NCI-H1092 treated with DMSO at 0.1 percent for 48 hours (cell line): ENCODE measurements around the gene CDCA4.
"Not testable (repeated sequence)": the region's sequence is repeated elsewhere in the genome, so short reads cannot be mapped to it uniquely, and the experiment has no call there.

Source experiments
- DNase-seq: peaks from one replicate; lab custom pipeline; 2025; lab: John Stamatoyannopoulos, UW

CDCA4 gene

DNA sequence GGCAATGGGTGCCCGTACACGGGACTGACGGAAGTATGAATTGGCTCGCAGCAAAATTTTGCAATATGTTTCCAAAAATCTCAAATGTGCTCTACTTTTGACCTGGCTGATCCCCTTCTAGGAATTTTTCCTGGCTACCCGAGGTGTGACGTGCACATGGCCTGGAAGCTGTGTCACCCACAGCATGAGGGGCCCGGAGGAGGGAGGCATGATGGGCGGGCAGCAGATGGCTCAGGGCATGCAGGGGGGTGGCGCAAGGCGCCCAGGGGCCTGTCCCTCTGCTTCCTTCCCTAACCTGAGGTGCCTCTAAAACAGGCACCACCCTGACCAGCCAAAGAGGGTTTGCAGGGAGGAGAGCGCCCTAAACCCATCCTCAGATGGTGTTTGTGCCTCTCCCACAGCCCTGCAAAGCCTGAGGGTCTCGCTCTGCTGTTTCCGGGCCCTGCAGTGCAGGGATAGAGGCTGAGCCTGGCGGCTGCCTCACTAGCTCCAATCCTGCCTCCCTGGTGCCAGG, 37.7 kb upstream of the CDCA4 start:
- no peak for DNase-seq

DNA sequence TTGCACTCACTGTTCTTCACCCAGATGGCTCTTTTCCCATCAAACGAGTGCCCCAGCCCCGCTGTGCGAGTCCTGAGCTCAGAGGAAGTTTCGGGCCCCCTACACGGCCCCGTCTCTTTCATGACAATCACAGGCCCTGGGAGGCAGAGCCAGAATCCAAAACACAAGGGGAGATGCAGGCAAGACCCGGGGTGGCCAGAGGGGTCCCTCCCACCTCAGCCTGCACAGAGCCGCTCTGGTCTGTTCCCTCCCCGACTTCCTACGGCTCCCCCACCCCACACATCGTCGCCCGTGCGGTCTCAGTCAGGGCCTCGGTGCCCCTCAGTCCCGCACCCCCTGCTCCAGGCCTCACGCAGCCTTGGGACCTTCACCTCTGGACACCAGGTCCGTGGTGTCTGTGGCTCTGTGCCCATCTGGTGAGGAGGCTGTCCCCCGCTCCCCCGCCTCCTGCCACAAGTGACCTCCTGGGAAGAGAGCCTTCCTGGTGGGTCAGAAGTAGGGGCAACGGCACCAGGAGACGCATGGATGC, 35.5 kb upstream of the CDCA4 start:
- no peak for DNase-seq

DNA sequence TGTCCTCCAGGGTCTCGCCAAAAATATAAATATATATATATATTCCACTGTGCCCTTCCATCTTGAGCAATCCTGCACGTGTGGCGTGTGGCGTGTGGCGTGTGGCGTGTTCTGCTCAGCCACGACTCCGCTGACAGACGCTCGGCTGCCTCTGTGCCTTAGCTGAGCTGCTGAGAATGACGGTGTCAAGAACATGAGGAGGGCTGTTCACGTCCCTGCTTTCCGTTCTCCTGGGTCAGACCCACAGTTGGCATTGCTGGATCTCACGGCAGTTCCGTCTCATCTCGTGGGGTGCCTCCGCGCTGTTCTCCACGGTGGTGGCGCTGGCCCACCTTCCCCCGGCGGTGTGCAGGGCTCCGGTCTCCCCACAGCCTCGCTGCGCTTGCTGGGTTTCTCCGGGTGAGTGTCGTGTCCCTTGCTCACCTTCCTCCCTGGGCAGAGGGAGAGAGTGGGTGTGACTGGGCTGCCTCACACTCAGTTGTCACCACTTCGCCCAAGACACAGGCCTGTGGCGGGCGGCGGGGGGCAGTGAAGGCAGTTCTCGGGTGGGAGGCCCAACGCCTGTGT, 34.9 kb upstream of the CDCA4 start:
- no peak for DNase-seq

DNA sequence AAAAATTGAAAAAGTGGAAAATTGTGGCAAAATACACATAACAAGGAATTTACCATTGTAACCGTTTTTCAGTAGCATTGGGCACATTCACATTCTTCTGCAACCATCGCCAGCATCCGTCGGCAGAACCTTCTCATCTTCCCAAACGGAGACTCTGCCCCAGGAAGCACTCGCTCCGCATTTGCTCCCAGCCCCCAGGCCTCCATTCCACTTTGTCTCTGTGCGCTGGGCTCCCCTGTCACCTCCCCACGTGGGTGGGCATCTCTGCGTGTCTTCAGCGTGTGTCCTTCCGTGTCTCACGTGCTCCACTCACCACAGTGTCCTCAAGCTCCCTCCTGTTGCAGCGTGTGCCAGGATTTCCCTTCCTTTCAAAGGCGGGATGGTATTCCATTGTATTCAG, 34.5 kb upstream of the CDCA4 start:
- no peak for DNase-seq

DNA sequence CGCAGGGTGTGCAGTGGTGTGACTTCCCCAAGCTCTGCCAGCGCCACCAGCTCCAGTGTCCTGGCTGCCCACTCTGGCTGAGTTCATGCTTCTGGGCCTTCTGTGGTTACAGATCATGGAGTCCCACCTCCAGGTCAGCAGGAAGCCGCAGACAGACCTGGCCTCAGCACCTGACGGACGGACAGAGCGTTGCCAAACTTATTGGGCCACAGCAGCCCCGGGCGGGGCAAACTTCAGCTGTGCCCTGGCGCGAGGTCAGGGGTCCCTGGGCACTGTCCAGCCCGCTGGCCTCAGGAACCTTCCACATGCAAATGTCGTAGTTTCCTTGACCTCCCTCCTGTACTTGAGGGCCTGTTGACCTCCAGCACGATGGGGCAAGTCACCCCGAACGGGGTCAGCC, 33.1 kb upstream of the CDCA4 start:
- no peak for DNase-seq

DNA sequence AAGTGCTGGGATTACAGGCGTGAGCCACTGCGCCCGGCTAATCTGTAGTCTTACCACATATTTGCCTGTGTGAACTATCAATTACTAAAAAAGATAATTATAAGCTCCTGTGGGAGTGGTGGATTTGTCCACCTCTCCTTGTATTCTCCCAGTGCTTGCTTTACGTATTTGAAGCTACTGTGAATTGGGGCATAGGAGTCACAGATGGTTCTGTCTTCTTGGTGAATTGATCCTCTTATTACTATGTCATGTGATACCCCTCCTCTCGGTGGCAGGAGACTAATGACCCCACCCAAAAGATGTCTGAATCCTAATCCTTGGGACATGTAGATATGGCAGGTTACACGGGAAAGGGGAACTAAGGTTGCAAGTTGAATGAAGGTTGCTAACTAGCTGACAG, 32.5 kb upstream of the CDCA4 start:
- DNase-seq, result no peak

DNA sequence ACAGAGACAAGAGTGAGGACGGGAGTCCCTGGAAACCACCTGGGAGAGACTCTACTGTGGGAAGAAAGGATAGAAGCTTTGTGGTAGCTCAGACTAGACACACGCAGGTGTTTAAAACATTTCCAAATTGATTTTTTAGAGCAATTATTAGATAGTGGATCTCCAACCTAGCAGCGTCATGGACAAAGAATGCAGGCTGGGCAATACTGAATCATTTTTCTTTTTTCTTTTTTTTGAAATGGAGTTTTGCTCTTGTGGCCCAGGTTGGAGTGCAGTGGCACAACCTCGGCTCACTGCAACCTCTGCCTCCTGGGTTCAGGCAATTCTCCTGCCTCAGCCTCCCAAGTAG, 31.2 kb upstream of the CDCA4 start:
- DNase-seq, result no peak

DNA sequence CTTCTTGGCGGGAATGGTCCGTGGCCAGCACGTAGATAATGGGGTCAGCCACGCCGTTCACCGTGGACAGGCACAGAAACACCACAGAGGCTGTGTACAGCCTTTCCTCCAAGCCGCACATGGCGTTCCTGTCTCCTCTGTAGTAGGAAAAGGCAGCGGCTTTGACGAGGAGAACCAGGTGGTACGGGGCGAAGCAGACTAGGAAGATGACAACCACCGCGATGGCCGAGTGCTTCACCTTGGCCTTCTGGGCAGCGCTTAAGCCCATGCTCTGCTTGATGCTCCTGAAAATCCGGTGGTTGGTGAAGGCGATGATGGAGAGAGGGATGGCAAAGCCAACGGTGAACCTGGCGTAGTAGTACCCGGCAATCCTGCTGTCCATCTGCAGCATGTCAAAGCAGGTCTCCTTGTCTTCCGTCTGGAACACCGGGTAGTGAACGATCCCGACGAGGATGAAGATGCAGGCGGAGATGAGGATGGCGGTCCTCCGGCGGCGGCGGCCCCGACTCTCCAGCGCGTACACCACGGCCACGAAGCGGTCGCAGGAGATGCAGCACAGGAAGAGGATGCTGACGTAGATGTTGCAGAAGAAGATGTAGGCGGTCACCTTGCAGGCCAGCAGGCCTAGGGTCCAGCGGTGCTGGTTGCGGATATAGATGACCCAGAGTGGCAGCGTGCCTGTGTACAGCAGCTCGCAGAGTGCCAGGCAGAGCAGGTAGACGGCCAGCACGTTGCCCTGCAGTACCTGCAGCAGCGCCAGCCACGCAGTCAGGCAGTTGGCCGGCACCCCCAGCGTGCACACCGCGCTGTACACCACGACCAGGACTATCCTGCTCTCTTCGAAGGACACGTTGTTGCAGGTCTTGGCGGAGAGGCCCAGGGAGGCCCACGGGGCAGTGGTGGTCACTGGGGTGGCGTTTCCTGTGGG, 30.6 kb upstream of the CDCA4 start:
- no peak for DNase-seq

DNA sequence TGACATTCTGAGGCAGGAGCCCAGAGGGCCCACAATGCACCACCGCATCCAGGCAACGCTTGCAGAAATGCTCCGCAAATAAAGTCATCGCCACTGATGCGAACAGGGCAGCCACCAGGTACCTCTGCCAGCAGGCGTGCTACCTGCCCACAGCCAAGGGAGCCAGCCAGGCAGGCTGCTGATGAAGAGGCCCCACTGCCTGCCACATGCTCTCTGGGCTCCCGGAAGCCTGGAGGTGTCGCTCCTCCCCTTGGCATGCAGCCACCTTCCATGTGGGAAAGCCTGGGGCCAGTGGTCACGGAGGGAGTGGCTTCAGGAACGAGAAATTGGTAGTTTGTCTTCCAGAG, 29.6 kb upstream of the CDCA4 start:
- peak; percentile 9 for DNase-seq

DNA sequence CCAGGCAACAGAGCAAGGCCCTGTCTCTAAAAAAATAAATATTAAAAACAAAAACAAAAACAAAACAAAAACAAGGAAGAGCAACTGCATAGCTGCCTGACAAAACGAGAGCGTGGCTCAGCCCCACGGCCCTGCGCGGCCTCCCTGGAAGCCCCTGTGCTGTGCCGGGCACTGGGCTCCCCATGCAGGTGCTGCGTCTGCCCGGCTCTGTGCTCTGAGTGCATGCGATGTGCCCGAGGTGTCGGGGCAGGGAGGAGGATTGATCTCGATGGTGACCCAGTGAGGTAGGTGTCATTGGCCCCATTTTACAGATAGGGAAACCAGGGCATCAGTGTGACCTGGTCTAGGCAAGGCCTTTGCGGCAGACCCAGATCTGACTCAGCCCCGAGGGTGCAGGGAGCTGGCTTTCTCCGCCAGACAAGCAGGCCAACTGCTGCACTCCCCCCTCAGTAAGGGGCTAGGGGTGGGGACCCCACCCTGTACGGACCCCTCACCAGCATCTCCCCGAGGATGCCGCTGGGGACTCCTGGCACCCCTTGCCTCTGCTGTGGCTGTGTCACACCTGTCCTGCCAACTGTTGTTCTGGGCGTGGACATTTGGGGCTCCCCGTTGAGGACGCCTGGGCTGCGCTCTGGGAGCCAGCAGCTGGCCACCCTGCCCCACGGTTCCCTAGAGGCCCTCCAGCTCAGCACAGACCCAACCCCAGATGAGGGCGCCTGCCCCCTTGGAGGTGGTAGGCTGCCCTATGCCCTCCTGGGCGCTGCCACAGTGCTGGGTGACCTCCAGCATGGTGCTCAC, 29.1 kb upstream of the CDCA4 start:
- DNase-seq, result no peak

DNA sequence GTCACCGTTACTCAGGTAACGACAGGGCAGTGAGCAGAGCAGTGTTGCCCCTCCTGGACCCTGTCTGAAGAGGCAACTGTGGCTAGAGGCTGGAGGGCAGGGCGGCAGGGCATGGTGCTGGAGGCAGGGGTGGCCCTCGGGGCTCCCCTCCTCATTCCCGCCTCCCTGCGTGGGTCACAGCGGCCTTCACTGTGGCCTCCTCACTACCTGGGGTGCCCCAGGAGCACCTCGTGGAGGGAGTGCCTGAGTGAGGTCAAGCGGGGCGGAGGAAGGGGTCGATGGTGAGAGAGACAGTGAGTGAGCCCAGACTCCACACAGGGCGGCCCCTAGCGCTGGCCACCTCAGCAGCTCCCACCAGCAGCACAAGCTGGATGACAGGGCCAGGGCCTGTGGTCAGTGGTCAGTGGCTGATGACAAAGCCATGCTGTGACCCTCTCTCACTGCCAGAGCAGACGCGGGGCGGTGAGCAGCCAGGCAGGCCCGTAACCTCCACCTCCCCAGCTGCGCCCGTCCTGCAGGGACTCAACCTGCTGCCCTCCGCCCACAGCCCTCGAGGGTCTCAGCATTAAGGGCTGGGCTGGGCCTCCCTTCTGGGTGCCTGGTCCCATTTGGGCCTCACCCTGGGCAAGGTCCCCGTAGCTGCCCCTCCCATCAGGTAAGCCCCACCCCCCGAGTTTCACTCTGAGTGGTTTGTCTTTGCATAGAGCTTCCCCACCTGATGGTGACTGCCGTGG, 26.6 kb upstream of the CDCA4 start:
- no peak for DNase-seq

DNA sequence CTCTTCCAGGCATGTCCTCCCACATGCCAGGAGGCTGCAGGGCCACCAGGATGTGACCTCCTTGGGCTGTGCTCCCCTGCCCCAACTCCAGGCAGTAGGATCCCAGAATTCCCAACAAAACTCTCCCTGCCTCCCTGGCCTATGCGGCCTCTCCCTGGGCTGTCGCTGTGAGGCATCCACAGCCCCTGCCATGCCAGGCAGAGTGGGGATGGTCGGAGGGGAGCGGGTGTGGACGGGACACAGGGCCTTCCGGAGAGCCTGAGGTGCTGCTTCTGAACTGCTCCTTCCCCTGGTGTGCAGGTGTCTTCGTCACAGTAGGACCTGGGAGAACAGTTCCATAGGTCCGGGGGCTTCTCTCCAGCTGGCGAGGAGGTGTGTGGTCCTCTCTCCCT, 26.0 kb upstream of the CDCA4 start:
- no peak for DNase-seq

DNA sequence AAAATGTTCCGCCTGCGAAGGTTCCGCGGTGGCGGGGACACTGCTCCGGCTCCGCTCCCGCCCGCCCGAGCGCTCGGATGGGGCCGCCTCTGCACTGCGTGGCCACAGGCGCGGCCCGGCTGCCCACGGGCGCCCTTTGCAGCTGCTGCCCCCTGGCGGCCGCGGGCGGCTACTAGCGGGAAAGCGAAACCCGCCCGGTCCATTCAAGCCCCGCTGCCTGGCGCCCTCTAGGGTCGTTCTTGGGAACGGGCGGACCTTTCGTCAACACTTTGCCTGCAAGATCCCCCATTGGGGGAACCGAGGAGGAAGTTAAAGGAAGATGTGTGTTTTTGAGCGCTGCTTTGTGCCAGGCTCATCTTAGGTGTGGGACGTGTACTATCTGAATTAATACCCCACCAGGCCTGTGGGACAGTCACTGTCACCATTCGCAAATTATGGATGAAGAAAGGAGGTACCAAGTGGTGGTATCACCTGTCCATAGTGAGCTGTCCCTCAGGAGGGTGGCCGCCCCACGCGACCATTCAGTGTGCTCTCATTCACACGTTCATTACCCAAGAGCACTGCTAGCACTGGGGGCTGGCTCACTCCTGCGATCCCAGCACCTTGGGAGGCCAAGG, 24.9 kb upstream of the CDCA4 start:
- DNase-seq, result peak; percentile 82

DNA sequence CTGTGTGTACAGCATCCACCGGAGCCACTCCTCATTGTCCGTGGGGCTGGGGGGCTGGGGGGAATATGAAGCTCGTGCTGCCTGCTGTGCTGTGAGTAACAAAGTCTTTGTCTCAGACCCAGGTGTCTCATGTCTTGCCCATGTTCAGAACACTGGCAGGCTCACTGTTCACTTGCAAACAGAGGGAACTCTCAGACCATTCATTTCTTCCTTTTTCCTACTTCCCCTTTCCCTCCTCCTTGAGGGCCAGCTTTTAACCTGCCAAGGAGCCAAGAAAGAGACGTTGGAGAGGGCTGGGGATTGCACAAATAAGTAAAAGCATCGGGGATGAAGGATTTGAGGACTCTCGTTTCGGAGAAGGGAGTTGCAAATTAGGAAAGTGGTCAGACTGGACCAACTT, 22.8 kb upstream of the CDCA4 start:
- DNase-seq, result no peak

DNA sequence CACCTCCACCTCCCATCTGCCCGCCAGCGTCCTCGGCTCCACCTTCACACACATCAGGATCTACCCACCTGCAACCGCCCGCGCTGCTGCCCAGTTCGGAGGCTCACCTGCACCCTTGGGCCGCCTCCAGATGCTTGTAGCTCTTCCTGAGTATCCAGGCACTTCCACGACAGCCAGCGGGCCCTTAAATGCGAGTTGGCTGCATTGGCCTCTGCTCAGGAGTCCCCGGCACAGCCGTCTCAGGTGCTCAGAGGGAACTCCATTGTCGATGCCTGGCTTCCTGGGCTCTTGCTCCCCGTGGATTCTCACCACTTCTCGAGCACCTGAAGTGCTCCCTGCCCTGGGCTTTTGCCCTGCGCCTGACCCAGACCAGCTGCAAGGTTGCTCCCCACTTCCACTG, 21.9 kb upstream of the CDCA4 start:
- DNase-seq, result no peak

DNA sequence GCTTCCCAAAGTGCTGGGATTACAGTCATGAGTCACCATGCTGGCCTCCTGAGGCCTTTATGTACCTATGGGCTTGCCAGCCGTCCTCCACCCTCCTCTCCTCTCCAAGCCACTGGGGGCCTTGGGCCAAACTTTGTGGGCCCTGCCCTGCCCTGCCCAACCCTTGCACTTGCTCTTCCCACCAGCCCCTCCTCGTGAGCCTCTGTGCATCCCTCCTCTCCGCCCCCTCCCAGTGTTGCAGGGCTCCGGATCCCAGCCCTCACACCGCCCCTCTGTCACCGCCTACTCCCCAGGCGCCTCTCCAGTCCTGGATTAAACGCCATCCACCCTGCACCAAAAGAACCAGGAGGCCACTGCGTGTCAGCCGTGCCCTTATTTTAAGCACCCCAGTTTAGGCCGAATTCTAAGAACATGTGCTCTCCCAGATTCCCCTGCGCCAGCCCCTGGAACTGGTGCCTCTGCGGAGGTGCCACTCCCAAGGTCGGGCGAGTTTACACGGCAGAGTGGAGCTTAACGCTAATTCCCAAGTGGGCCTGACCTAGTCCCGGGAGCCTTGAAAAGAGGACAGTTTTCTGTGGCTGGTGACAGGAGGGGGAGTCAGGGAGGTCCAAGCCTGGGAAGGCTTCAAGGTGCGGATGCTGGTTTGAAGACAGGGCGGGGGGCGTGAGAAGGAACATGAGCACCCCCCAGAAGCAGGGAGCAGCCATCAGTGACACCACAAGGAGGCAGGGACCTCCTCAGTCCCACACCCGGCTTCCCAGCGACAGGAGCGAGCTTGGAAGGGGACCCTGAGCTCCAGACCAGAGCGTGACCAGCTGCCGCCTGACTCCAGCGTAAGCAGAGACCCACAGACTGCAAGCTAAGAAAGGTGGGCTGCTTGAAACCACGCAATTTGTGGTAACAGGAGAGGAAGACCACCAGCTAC, 21.2 kb upstream of the CDCA4 start:
- DNase-seq, result no peak

DNA sequence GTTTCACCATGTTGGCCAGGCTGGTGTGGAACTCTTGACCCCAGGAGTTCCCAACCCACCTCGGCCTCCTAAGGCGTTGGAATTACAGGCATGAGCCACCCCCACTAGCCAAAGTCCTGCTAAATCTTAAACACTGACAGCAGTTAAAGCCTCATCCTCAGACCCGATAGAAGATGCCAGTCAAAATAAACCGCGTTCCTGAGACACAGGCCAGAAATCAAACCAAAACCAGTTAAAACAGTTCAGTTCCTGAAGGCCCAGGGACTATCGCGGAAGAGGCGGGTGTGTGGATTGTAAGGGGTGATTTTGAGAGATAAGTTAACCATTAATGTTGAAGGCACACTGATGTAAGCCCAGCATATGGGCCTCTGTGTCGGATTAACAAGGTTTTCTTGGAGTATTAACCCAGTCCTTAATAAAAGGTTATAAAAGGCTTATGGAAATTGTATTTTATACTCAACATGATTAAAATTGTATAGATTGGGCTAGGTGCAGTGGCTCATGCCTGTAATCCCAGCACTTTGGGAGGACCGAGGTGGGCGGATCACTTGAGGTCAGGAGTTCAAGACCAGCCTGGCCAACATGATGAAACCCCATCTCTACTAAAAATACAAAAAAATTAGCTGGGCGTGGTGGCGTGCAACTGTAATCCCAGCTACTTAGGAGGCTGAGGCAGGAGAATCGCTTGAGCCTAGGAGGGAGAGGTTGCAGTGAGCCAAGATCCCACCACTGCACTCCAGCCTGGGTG, 18.7 kb upstream of the CDCA4 start:
- no peak for DNase-seq

DNA sequence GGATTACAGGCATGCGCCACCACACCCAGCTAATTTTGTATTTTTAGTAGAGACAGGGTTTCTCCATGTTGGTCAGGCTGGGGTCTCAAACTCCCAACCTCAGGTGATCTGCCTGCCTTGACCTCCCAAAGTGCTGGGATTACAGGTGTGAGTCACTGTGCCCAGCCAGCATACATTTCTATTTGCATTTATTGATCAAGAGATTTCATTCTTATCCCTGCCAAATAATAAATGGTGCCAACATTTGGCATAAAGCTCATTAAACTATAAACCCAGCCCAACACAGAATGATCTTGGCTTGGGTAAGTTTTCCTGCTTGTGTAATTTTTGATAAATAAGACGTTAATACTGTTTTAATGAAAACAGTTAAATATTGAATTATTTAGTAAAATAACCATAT, 14.7 kb upstream of the CDCA4 start:
- DNase-seq, result not testable (repeated sequence)

DNA sequence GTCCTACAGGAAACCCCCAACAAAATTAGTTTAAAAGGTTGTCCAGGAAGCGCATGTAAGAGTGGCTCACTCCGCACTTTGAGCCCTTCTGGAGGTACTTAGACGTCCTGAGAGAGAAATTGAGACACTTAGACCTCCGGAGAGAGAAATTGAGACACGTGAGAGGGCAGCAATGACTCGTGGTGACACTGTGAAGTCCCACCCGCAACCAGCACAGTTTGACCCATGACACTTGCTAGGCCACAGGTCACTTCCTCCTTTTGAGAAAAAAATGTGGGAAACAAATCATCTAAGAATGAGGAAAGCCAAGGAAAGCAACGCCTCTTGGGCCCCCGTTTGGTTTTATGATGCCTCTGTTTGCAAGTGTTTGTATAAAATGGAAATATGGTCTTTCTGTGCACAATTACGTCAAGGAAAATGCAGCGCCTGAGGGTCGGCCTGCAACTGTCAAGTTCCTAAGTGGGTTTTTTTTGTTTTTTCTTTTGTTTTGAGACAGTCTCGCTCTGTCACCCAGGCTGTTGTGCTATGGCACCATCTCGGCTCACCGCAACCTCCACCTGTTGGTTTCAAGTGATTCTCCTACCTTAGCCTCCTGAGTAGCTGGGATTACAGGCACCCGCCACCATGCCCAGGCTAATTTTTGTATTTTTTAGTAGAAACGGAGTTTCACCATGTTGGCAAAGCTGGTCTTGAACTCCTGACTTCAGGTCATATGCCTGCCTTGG, 13.6 kb upstream of the CDCA4 start:
- no peak for DNase-seq
